Naive thymus-derived CD8-positive, alpha-beta T cell (primary cell): ENCODE data around the gene RNF157. TPM values are rescaled to one million over a fixed set of nuclear protein-coding genes. Genes with fewer than 3 reads are reported as not detected.

Source experiments
- ATAC-seq, 2 donors: fragments of 150-1000 bp; cut with Tn5 transposase in 1 of 2; sonication (Bioruptor Pico), chemical (Tn5 transposase) in 1 of 2; 1 replicate in 1 of 2; 2 replicates in 1 of 2; pipeline ENCODE4 v1.10.0; 2021; ENCODE audit warnings: mild to moderate bottlenecking in 2 of 2, moderate library complexity in 2 of 2
- POLR2A ChIA-PET: fragments of 350-600 bp; sonication (Branson Sonifier 250); formaldehyde crosslinking; loops from one replicate; lab custom pipeline; 2021; ENCODE audit warnings: antibody characterized with exemption; lab: Charles Lee
- DNase-seq, 10 donors: peaks; one replicate each; pipeline versions ENCODE4 v3.0.0 to v3.0.0-alpha.2; 2020 to 2022
- H3K27ac Mint-ChIP-seq, 10 donors: one replicate each; pipeline ENCODE4 v1.8.0; 2020 to 2022; ENCODE audit warnings: mild to moderate bottlenecking in 10 of 10, mixed read lengths in 10 of 10, moderate library complexity in 4 of 10, inconsistent platforms in 1 of 10
- H3K27me3 Mint-ChIP-seq, 5 donors: one replicate each; pipeline ENCODE4 v1.8.0; 2021 to 2022; ENCODE audit warnings: mixed read lengths in 5 of 5
- H3K36me3 Mint-ChIP-seq, 3 donors: one replicate each; pipeline ENCODE4 v1.8.0; 2020 to 2022; ENCODE audit warnings: mixed read lengths in 3 of 3, mild to moderate bottlenecking in 2 of 3, inconsistent platforms in 1 of 3
- H3K4me1 Mint-ChIP-seq, 4 donors: one replicate each; pipeline ENCODE4 v1.8.0; 2021 to 2022; ENCODE audit warnings: mixed read lengths in 4 of 4
- H3K4me3 Mint-ChIP-seq, 10 donors: one replicate each; pipeline ENCODE4 v1.8.0; 2020 to 2022; ENCODE audit warnings: mild to moderate bottlenecking in 10 of 10, mixed read lengths in 10 of 10, moderate library complexity in 6 of 10, inconsistent platforms in 1 of 10
- H3K9me3 Mint-ChIP-seq, 9 donors: one replicate each; pipeline ENCODE4 v1.8.0; 2020 to 2022; ENCODE audit warnings: mixed read lengths in 9 of 9, mild to moderate bottlenecking in 3 of 9, inconsistent platforms in 1 of 9, moderate library complexity in 1 of 9
- polyA plus RNA-seq, 3 donors: library from polyadenylated mRNA; unstranded; fragments of 300-500 nt; fragmentation: Illumina TruSeq; gene quantifications; one replicate each; pipeline ENCODE4 v1.2.3, GENCODE V29; 2021
- total RNA-seq, 8 experiments: library from RNA in 2 of 8; stranded (reverse) in 2 of 8; gene quantifications; one replicate each; pipeline ENCODE4 v1.2.3 and lab custom pipeline; 2021 to 2026

Gene RNF157
- total and polyA plus RNA-seq, 5 experiments from 2014 or later: 4.9 to 46.4 (median 29.4) TPM

DNA sequence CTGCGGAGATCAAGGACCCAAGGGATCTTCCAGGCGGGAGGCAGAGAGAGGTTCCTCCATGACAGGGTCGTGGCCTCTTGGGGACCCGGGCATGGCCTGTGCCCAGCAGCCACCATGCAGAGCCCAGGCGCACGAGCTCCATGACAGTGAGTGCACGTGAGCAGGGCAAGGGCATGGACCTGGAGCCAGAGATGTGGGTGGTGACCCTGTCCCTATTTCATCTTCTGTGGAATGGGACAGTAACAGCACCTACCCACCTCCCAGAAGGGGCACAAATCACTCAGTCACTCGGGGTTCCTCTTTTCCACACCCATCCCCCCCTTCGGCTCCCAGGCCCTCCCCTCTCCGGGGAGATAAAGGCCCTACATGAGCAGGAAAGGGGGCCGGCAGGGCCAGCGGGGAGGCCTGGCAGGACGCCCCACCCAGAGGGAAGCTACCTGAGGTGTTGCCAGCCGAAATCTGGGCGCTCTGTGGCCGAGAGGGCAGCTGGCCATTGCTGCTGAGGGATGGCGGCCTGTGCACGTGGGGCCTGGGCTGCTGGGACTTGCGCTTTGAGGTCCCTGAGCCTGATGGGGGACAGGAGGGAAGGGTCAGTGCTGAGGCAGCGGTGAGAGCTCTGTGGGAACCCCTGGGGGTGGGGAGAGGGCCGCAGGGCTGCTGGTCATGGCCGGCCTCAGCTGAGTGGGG is 35.2 kb upstream of the RNF157 start:
- peaks cover 25 to 66% (median 56%) of the 10 kb centered on the region in 4 donors for H3K4me1 Mint-ChIP-seq
- H3K27ac Mint-ChIP-seq: peak overlapping the region in 4 of 10 donors; percentile 43 to 88 (median 84)
- POLR2A ChIA-PET: interaction anchor here (1.0 to 27.3 kb wide), 7 partner anchors 9 to 151 kb away, joined by 3 to 923 read pairs (median 34); partner anchors contain the start of genes RNF157 and UBALD2
- peak overlapping the region in 1 of 10 donors; percentile 36 for H3K4me3 Mint-ChIP-seq
- no peaks in the 10 kb centered on the region for H3K9me3 Mint-ChIP-seq
- no peaks in the 10 kb centered on the region for H3K27me3 Mint-ChIP-seq
- H3K36me3 Mint-ChIP-seq: no peaks in the 10 kb centered on the region
- no peak for DNase-seq
- ATAC-seq: no peak

GRCh38 chr17:76274112-76274956 is 34.0 kb upstream of the RNF157 start:
- DNase-seq: peak in 2 of 10 donors; percentile 25 to 34
- Mint-ChIP-seq H3K36me3 (peaks cover 0 to 8% (median 0%) of the 10 kb centered on the region in 3 donors), H3K9me3 (no peaks in the 10 kb centered on the region), H3K4me1 (peaks cover 32 to 71% (median 60%) of the 10 kb centered on the region in 4 donors), H3K27ac (peak overlapping the region; percentile 60 to 91 (median 80)), H3K27me3 (no peaks in the 10 kb centered on the region), H3K4me3 (peak overlapping the region in 9 of 10 donors; percentile 7 to 88 (median 48))
- no peak for ATAC-seq
- POLR2A ChIA-PET: interaction anchor here (0.9 to 27.3 kb wide), 13 partner anchors 9 to 171 kb away, joined by 3 to 923 read pairs (median 4); partner anchors contain the start of genes EXOC7, FOXJ1, PRPSAP1 and RNF157

DNA sequence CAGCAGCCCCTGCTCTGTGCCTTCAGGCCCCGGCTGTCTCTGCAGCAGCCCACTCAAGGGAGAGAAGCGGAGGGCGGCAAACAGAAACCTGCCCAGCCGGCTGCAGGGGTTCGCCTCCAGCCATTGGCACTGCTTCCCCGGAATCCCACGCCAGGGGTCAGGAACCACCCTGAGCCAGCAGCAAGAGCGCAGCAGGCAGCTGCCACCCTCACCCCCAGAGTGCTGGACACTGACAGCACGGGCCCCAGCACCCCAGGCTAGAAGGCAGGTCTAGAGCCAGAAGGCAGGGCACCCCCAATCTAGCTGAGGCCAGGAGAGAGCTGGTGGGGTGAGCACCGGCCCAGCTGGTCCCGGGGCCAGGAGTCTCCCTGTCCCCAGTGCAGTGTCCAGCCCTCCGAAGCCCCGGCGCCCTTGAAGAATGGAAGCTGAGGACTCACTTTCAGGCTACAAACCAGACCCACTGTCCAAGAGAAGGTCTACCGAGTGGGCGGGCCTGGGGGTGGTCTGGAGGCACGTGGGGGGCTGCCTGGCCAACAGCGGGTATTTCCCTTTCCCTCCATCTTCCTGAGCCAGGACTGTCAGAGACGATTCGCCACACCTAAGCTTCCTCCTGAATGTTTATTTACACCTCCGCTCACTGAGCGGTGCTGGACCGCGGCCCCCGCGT is 33.3 kb upstream of the RNF157 start:
- H3K27ac Mint-ChIP-seq: peak overlapping the region; percentile 86 to 97 (median 94)
- H3K36me3 Mint-ChIP-seq: peaks cover 0 to 15% (median 0%) of the 10 kb centered on the region in 3 donors
- POLR2A ChIA-PET: interaction anchor here (0.9 to 27.3 kb wide), 13 partner anchors 9 to 244 kb away, joined by 3 to 923 read pairs (median 4); partner anchors contain the start of genes EXOC7, FOXJ1, PRPSAP1 and RNF157
- H3K27me3 Mint-ChIP-seq: no peaks in the 10 kb centered on the region
- no peak for DNase-seq
- H3K9me3 Mint-ChIP-seq: no peaks in the 10 kb centered on the region
- no peak for ATAC-seq
- peak overlapping the region; percentile 70 to 91 (median 82) for H3K4me3 Mint-ChIP-seq
- H3K4me1 Mint-ChIP-seq: peaks cover 35 to 76% (median 68%) of the 10 kb centered on the region in 4 donors

GRCh38 chr17:76272541-76273444 is 32.5 kb upstream of the RNF157 start:
- H3K4me3 Mint-ChIP-seq: peak overlapping the region; percentile 70 to 91 (median 82)
- ATAC-seq (peak; percentile 18 to 27), DNase-seq (peak in 8 of 10 donors; percentile 29 to 57 (median 44))
- H3K36me3 Mint-ChIP-seq: peaks cover 0 to 22% (median 5%) of the 10 kb centered on the region in 3 donors
- H3K9me3 Mint-ChIP-seq: no peaks in the 10 kb centered on the region
- H3K27ac Mint-ChIP-seq: peak overlapping the region; percentile 86 to 97 (median 94)
- POLR2A ChIA-PET: interaction anchor here (0.6 to 27.3 kb wide), 16 partner anchors 8 to 292 kb away, joined by 3 to 923 read pairs (median 4); partner anchors contain the start of genes EXOC7, FOXJ1, PRPSAP1 and RNF157
- H3K27me3 Mint-ChIP-seq: no peaks in the 10 kb centered on the region
- H3K4me1 Mint-ChIP-seq: peaks cover 39 to 83% (median 75%) of the 10 kb centered on the region in 4 donors

DNA sequence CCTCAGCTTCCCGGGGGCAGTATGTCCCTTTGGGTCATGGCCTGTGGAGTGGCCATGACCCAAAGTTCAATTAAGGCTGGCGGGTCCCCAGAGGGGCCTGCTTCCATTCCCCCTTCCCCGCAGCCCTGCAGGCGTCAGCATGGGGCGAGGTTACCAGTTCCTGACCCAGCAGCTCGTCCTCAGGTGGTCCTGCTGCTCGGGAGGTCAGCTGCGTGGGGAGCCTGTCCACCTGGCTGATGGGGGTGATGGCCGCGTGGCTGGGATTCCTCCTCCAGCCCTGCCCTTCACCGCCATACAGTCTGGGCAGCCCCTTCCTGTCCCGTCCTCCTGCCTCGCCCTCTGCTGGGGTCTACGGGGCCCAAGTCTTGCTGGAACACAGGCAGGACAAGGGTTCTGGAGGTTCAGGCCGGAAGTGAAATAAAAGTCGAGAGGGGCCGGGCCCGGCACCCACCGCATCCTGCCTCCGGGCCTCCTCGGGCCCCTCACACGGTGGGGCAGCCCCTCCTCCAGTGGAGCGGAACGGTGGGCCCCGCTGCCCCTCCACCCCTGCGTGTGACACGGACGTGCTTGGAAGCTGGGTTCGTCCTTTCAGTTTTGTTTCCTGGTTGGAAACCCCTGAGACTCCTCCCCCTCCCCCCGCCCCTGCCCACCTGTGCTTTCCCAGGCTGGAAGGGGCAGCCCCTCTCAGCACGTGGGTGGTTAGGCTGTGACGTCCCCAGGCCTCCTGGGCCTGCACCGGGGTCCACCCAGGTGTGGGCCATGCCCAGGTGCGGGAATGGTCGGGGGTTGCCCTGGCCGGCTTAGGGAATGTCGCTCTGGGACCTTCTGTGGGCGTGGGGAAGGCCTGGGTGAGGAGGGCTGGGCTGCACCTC is 31.6 kb upstream of the RNF157 start:
- H3K4me1 Mint-ChIP-seq: peaks cover 34 to 83% (median 74%) of the 10 kb centered on the region in 4 donors
- no peaks in the 10 kb centered on the region for H3K27me3 Mint-ChIP-seq
- peak overlapping the region; percentile 86 to 97 (median 94) for H3K27ac Mint-ChIP-seq
- peaks cover 0 to 28% (median 7%) of the 10 kb centered on the region in 3 donors for H3K36me3 Mint-ChIP-seq
- no peaks in the 10 kb centered on the region for H3K9me3 Mint-ChIP-seq
- DNase-seq (peak; percentile 52 to 85 (median 66)), ATAC-seq (peak; percentile 39 to 50)
- H3K4me3 Mint-ChIP-seq: peak overlapping the region; percentile 70 to 91 (median 82)
- POLR2A ChIA-PET: interaction anchor here (0.5 to 27.3 kb wide), 17 partner anchors 9 to 745 kb away, joined by 3 to 923 read pairs (median 5); partner anchors contain the start of genes EXOC7, FOXJ1, RNF157 and UBALD2

GRCh38 chr17:76270770-76271668 is 30.7 kb upstream of the RNF157 start:
- peaks cover 0 to 29% (median 7%) of the 10 kb centered on the region in 3 donors for H3K36me3 Mint-ChIP-seq
- ATAC-seq (peak; percentile 3 to 18), DNase-seq (peak in 2 of 10 donors; percentile 45 to 50)
- POLR2A ChIA-PET: interaction anchor here (0.5 to 27.3 kb wide), 15 partner anchors 10 to 494 kb away, joined by 3 to 923 read pairs (median 5); partner anchors contain the start of genes FOXJ1, RNF157 and UBALD2
- H3K4me1 Mint-ChIP-seq: peaks cover 30 to 83% (median 67%) of the 10 kb centered on the region in 4 donors
- peak overlapping the region; percentile 85 to 97 (median 94) for H3K27ac Mint-ChIP-seq
- H3K27me3 Mint-ChIP-seq: no peaks in the 10 kb centered on the region
- peak overlapping the region; percentile 54 to 91 (median 76) for H3K4me3 Mint-ChIP-seq
- no peaks in the 10 kb centered on the region for H3K9me3 Mint-ChIP-seq

DNA sequence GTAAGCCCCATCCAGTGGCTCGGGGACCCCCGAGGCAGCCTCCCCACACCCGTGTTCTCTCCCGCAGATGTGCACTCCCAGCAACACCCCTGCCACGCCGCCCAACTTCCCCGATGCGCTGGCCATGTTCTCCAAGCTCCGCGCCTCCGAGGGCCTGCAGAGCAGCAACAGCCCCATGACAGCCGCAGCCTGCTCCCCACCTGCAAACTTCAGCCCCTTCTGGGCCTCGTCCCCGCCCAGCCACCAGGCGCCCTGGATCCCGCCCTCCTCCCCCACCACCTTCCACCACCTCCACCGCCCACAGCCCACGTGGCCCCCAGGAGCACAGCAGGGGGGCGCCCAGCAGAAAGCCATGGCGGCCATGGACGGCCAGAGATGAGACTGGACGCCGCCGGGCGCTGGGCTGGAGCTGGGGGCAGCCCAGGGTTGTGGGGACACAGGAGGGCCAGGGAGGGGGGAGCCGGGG is 29.9 kb upstream of the RNF157 start:
- H3K4me3 Mint-ChIP-seq: peak overlapping the region; percentile 38 to 97 (median 92)
- H3K4me1 Mint-ChIP-seq: peaks cover 30 to 79% (median 62%) of the 10 kb centered on the region in 4 donors
- peak overlapping the region; percentile 84 to 97 (median 96) for H3K27ac Mint-ChIP-seq
- ATAC-seq (no peak), DNase-seq (peak in 4 of 10 donors; percentile 28 to 36 (median 32))
- no peaks in the 10 kb centered on the region for H3K27me3 Mint-ChIP-seq
- POLR2A ChIA-PET: interaction anchor here (0.8 to 27.3 kb wide), 8 partner anchors 9 to 493 kb away, joined by 3 to 923 read pairs (median 46); partner anchors contain the start of genes FOXJ1, RNF157 and UBALD2
- H3K36me3 Mint-ChIP-seq: peaks cover 0 to 29% (median 7%) of the 10 kb centered on the region in 3 donors
- no peaks in the 10 kb centered on the region for H3K9me3 Mint-ChIP-seq

GRCh38 chr17:76268991-76269981 is 29.0 kb upstream of the RNF157 start:
- ATAC-seq: no peak
- no peaks in the 10 kb centered on the region for H3K27me3 Mint-ChIP-seq
- peaks cover 0 to 32% (median 7%) of the 10 kb centered on the region in 3 donors for H3K36me3 Mint-ChIP-seq
- H3K4me1 Mint-ChIP-seq: peaks cover 27 to 74% (median 58%) of the 10 kb centered on the region in 4 donors
- no peaks in the 10 kb centered on the region for H3K9me3 Mint-ChIP-seq
- peak overlapping the region; percentile 88 to 97 (median 92) for H3K4me3 Mint-ChIP-seq
- DNase-seq: no peak
- peak overlapping the region; percentile 84 to 97 (median 96) for H3K27ac Mint-ChIP-seq
- POLR2A ChIA-PET: interaction anchor here (0.7 to 27.3 kb wide), 12 partner anchors 10 to 194 kb away, joined by 3 to 923 read pairs (median 10); partner anchors contain the start of genes FOXJ1, RNF157 and UBALD2
